ENCODE measurements around the gene TFB1M. TPM values are rescaled to one million over a fixed set of nuclear protein-coding genes. Genes with fewer than 3 reads are reported as not detected.

Gene TFB1M
- total RNA-seq, 6 experiments from 2014 or later, result 12.3 to 18.9 (median 16.2) TPM

GRCh38 chr6:155215906-155216305 lies 98.4 kb downstream of the TFB1M start:
- intact Hi-C loops (cut with DNase I), result no loop called here
- DNase-seq (no peak), ATAC-seq (no peak)
- no peaks in the 10 kb centered on the region for H3K27me3 ChIP-seq
- no peaks in the 10 kb centered on the region for H3K4me1 ChIP-seq
- WGBS (ENCODE audit: insufficient coverage, low coverage, low lambda C conversion rate, missing lambda C conversion rate), result 22% methylated on average over 1 of the region's 4 CpGs
- H3K9me3 ChIP-seq, result no peaks in the 10 kb centered on the region
- H3K4me3 ChIP-seq, result no peak overlapping the region
- TF ChIP-seq CTCF (IDR thresholded peaks at IDR 0.05) (no peak), POLR2A (IDR thresholded peaks at IDR 0.05) (no peak)
- no peak overlapping the region for H3K27ac ChIP-seq
- H3K36me3 ChIP-seq, result no peaks in the 10 kb centered on the region

GRCh38 chr6:155213611-155214372 lies 100.5 kb downstream of the TFB1M start:
- Histone ChIP-seq H3K4me3 (no peak overlapping the region), H3K4me1 (no peaks in the 10 kb centered on the region), H3K27me3 (no peaks in the 10 kb centered on the region), H3K9me3 (no peaks in the 10 kb centered on the region), H3K27ac (no peak overlapping the region), H3K36me3 (no peaks in the 10 kb centered on the region)
- WGBS (ENCODE audit: insufficient coverage, low coverage, low lambda C conversion rate, missing lambda C conversion rate), result 76% methylated on average over 5 of the region's 23 CpGs
- DNase-seq (no peak), ATAC-seq (no peak)
- intact Hi-C loops (cut with DNase I), result no loop called here
- no peak for TF ChIP-seq CTCF (IDR thresholded peaks at IDR 0.05)

DNA sequence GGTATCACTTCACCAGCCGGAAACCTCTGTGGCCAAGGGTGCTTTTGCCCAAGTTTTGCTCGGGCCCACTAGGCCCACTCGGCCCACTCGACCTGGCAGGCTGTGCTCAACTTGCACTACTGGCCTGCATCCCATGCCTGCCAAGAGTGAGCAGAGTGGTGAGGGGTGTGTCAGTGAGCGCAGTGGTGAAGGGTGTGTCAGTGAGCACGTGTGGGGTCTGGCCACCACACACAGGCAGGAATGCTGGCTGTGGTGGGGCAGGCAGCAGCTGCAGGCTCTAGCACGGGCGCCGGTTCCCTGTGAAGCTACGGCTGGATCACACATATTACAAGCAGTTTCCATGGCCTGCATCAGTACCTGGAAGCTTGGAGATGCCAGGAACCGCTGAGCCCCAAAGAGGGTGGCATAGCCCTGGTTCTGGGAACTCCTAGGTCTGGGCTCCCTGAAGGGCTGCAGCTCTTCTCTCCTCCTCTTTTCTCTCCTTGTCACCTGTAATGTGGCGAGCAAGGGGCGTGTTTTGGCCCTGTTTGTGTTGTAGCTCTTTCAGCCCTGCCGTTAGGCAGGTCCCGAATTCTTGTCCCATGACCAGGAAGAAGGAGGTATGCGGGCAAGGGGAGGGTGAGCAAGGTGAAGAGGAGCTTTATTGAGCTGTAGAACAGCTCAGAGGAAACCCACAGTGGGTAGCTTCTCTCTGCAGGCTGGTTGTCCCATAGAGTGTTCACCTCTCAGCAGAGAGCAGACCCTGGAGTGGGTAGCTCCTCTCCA lies 101.5 kb downstream of the TFB1M start:
- Histone ChIP-seq H3K4me3 (no peak overlapping the region), H3K36me3 (no peaks in the 10 kb centered on the region), H3K9me3 (no peaks in the 10 kb centered on the region), H3K4me1 (no peaks in the 10 kb centered on the region), H3K27me3 (no peaks in the 10 kb centered on the region), H3K27ac (no peak overlapping the region)
- no peak for ATAC-seq
- 85% methylated on average over 6 of the region's 16 CpGs for WGBS (ENCODE audit: insufficient coverage, low coverage, low lambda C conversion rate, missing lambda C conversion rate)
- no peak for DNase-seq
- no peak for TF ChIP-seq CTCF (IDR thresholded peaks at IDR 0.05)
- TF ChIP-seq POLR2A (IDR thresholded peaks at IDR 0.05), result no peak
- intact Hi-C loops (cut with DNase I), result no loop called here

- Histone ChIP-seq H3K9me3 (no peaks in the 10 kb centered on the region), H3K4me3 (no peak overlapping the region), H3K4me1 (no peaks in the 10 kb centered on the region), H3K36me3 (no peaks in the 10 kb centered on the region), H3K27ac (no peak overlapping the region), H3K27me3 (no peaks in the 10 kb centered on the region)
- DNase-seq (no peak), ATAC-seq (no peak)
- TF ChIP-seq CTCF (IDR thresholded peaks at IDR 0.05) (no peak), POLR2A (IDR thresholded peaks at IDR 0.05) (no peak)
- intact Hi-C loops (cut with DNase I), result no loop called here
- 82% methylated on average over 3 of the region's 3 CpGs for WGBS (ENCODE audit: insufficient coverage, low coverage, low lambda C conversion rate, missing lambda C conversion rate)
These were observed 102.2 kb downstream of the TFB1M start for GRCh38 chr6:155212106-155212505.

Measured in right lobe of liver (tissue), 6 donors.